H1 (cell line): ENCODE results near the gene RGL1. TPM values are rescaled to one million over a fixed set of nuclear protein-coding genes. Genes with fewer than 3 reads are reported as not detected.

Experiments
- GABPA ChIP-seq: IDR thresholded peaks from 2 replicates; pipeline ENCODE4 v1.6.1; 2011; ENCODE audit warnings: mild to moderate bottlenecking, low read length, moderate library complexity, borderline replicate concordance; ENCODE audit not compliant: insufficient read depth
- POLR2A ChIP-seq, 2 experiments: IDR thresholded peaks; 1 replicate in 1 of 2; 2 replicates in 1 of 2; pipeline ENCODE4 v1.6.1; 2011; ENCODE audit warnings: low read depth in 2 of 2, low read length in 2 of 2, mild to moderate bottlenecking in 2 of 2; ENCODE audit errors: control extremely low read depth in 1 of 2
- polyA plus RNA-seq, 7 experiments: library from polyadenylated mRNA; depleted of rRNA in 3 of 7; stranded (reverse) in 5 of 7; unstranded in 2 of 7; fragments of >200 nt in 5 of 7; fragments of 200-250 nt in 2 of 7; gene quantifications; 1 replicate in 5 of 7; 2 replicates in 1 of 7; 4 replicates in 1 of 7; pipeline versions ENCODE4 v1.2.1 to v1.2.3, GENCODE V29; 2011 to 2013; ENCODE audit warnings: missing spikeins in 2 of 7, mixed read lengths in 2 of 7
- total RNA-seq: library from RNA; stranded (reverse); fragmentation: NEBNext Ultra II Directional; extraction: Animal tissue kit (Norgen Biotek cat#: 25700); gene quantifications from 2 replicates; pipeline ENCODE4 v1.2.1, GENCODE V29; 2021

The RGL1 gene
- total and polyA plus RNA-seq, 2 of the 8 experiments (the other 6 are each of a cell fraction or from before 2014, with no cell fraction given): 0.98 to 2.4 TPM

- TF ChIP-seq GABPA (no peak), POLR2A (IDR thresholded peaks at IDR 0.05; ENCODE audit: control extremely low read depth in 1 of 2, low read depth in 2 of 2, low read length in 2 of 2) (no peak)
Observed at GRCh38 chr1:183873642-183874041, 68.7 kb downstream of the RGL1 start (continued).
